NK-92 treated with Interleukin-12 subunit alpha and Interleukin-12 subunit beta, amount 100 ng/mL, for 24 hours (cell line): ENCODE measurements around the gene BCL7B.
"Not testable (repeated sequence)": the region's sequence is repeated elsewhere in the genome, so short reads cannot be mapped to it uniquely, and the experiment has no call there.

Experiments
- DNase-seq: peaks from one replicate; lab custom pipeline; 2025; lab: John Stamatoyannopoulos, UW

Gene BCL7B

GRCh38 chr7:73495507-73495906, 62.0 kb downstream of the BCL7B start:
- not testable (repeated sequence) for DNase-seq

GRCh38 chr7:73489976-73490375, 67.5 kb downstream of the BCL7B start:
- no peak for DNase-seq

GRCh38 chr7:73487486-73487885, 70.0 kb downstream of the BCL7B start:
- DNase-seq, result no peak
